AG20443 (cell line): ENCODE results near the gene GCNA.

Source experiments
- DNase-seq: peaks from one replicate; pipeline ENCODE4 v3.0.0; 2012; ENCODE audit warnings: low spot score, mixed read lengths

GCNA gene

GRCh38 chrX:71615954-71616353 is 37.7 kb downstream of the GCNA start:
- DNase-seq: no peak

GRCh38 chrX:71616672-71617529 is 38.7 kb downstream of the GCNA start:
- DNase-seq: no peak

- DNase-seq: no peak
Observed at GRCh38 chrX:71617742-71618141, 39.5 kb downstream of the GCNA start.

GRCh38 chrX:71618303-71618721 is 40.1 kb downstream of the GCNA start, which contains the start of gene CXCR3:
CXCR3 (minus strand) TSS chrX:71618511; CDS start chrX:71618449, 62 bp downstream.
- DNase-seq: no peak

- DNase-seq: no peak
Observed at GRCh38 chrX:71618787-71619186, 40.5 kb downstream of the GCNA start.

GRCh38 chrX:71619193-71619592 is 41.0 kb downstream of the GCNA start:
- DNase-seq: no peak

- no peak for DNase-seq
Observed at GRCh38 chrX:71619986-71620385, 41.7 kb downstream of the GCNA start.

- peak; percentile 64 for DNase-seq
Observed at GRCh38 chrX:71621603-71622002, 43.4 kb downstream of the GCNA start.

- no peak for DNase-seq
Observed at GRCh38 chrX:71622032-71622575, 43.9 kb downstream of the GCNA start.

- peak; percentile 88 for DNase-seq
Observed at GRCh38 chrX:71622576-71623450, 44.6 kb downstream of the GCNA start.

GRCh38 chrX:71623714-71624113 is 45.5 kb downstream of the GCNA start:
- no peak for DNase-seq

- no peak for DNase-seq
Observed at GRCh38 chrX:71625471-71625870, 47.2 kb downstream of the GCNA start.

GRCh38 chrX:71626576-71626975 is 48.3 kb downstream of the GCNA start:
- DNase-seq: no peak

GRCh38 chrX:71627588-71628404 is 49.6 kb downstream of the GCNA start:
- peak; percentile 18 for DNase-seq

- DNase-seq: no peak
Observed at GRCh38 chrX:71629467-71629866, 51.2 kb downstream of the GCNA start.

- DNase-seq: no peak
Observed at GRCh38 chrX:71632923-71633657, 54.9 kb downstream of the GCNA start.

GRCh38 chrX:71634366-71634765 is 56.1 kb downstream of the GCNA start:
- no peak for DNase-seq

- DNase-seq: no peak
Observed at GRCh38 chrX:71636438-71637252, 58.4 kb downstream of the GCNA start.

- DNase-seq: peak; percentile 27
Observed at GRCh38 chrX:71637253-71637618, 59.0 kb downstream of the GCNA start.

GRCh38 chrX:71637848-71638247 is 59.6 kb downstream of the GCNA start:
- peak; percentile 45 for DNase-seq
